ENCODE data around the gene ZNF444. TPM values are rescaled to one million over a fixed set of nuclear protein-coding genes. Genes with fewer than 3 reads are reported as not detected.
"Not testable (repeated sequence)": the region's sequence is repeated elsewhere in the genome, so short reads cannot be mapped to it uniquely, and the experiment has no call there.

ZNF444 gene
- polyA plus RNA-seq, 1 donor (not counting 4 experiments of a cell fraction or from before 2014, with no cell fraction given) = 9.1 TPM

DNA sequence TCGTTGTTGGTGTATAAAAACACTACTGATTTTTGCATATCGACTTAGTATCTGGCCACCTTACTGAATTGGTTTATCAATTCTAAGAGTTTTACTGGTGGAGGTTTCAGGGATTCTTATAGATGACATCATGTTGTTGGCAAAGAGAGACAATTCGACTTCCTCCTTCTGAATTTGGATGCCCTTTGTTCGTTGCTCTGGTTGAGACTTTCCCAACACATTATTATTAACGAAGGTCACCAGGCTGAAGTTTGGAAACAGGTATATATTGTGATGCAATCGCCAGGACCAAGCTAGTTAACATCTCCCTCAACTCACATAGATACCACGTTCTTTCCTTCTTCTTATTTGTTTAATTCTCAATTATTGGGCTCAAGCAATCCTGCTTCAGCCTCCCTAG lies 58.6 kb downstream of the ZNF444 start:
- Histone ChIP-seq H3K4me1 (ENCODE audit: control insufficient read depth, extremely low read depth, insufficient read depth, low read length) (no peaks in the 10 kb centered on the region), H3K27ac (ENCODE audit: control insufficient read depth, insufficient read depth, low read length) (no peak overlapping the region), H3K79me2 (ENCODE audit: control insufficient read depth, insufficient read depth, low read length) (no peaks in the 10 kb centered on the region), H4K20me1 (ENCODE audit: control insufficient read depth, extremely low read depth, insufficient read depth, low read length) (no peaks in the 10 kb centered on the region), H3K9ac (ENCODE audit: control insufficient read depth, extremely low read depth, insufficient read depth, low read length) (no peak overlapping the region), H3K4me3 (ENCODE audit: control insufficient read depth in 2 of 3, extremely low read depth in 1 of 3, insufficient read depth in 2 of 3, low read depth in 1 of 3, low read length in 3 of 3) (no peak overlapping the region), H3K36me3 (ENCODE audit: control insufficient read depth in 2 of 2, extremely low read depth in 1 of 2, insufficient read depth in 2 of 2, low read length in 2 of 2) (no peaks in the 10 kb centered on the region), H3K4me2 (ENCODE audit: control insufficient read depth, extremely low read depth, insufficient read depth, low read depth, low read length) (no peak overlapping the region), H3K27me3 (ENCODE audit: control insufficient read depth, extremely low read depth, insufficient read depth, low read length) (no peaks in the 10 kb centered on the region), H3K9me1 (ENCODE audit: control insufficient read depth, extremely low read depth, insufficient read depth, low read length) (no peaks in the 10 kb centered on the region), H2AFZ (ENCODE audit: control insufficient read depth, low read length) (no peak overlapping the region), H3K9me3 (ENCODE audit: control insufficient read depth, low read depth, low read length) (no peaks in the 10 kb centered on the region)
- no peak for FAIRE-seq
- TF ChIP-seq, protein P1, sequence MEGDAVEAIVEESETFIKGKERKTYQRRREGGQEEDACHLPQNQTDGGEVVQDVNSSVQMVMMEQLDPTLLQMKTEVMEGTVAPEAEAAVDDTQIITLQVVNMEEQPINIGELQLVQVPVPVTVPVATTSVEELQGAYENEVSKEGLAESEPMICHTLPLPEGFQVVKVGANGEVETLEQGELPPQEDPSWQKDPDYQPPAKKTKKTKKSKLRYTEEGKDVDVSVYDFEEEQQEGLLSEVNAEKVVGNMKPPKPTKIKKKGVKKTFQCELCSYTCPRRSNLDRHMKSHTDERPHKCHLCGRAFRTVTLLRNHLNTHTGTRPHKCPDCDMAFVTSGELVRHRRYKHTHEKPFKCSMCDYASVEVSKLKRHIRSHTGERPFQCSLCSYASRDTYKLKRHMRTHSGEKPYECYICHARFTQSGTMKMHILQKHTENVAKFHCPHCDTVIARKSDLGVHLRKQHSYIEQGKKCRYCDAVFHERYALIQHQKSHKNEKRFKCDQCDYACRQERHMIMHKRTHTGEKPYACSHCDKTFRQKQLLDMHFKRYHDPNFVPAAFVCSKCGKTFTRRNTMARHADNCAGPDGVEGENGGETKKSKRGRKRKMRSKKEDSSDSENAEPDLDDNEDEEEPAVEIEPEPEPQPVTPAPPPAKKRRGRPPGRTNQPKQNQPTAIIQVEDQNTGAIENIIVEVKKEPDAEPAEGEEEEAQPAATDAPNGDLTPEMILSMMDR (optimal IDR thresholded peaks at IDR 0.05 in 1 of 3, IDR thresholded peaks at IDR 0.05 in 1 of 3, conservative IDR thresholded peaks at IDR 0.05 in 1 of 3; ENCODE audit: extremely low read depth in 1 of 3, insufficient read depth in 2 of 3, low read length in 3 of 3) = no peak
- no peak for TF ChIP-seq EZH2 (IDR thresholded peaks at IDR 0.05; ENCODE audit: low read length)
- no peak for DNase-seq (ENCODE audit: low read depth, low spot score)
- dilution Hi-C loops (cut with MboI; ENCODE audit: extremely low pct_ligation_motif_present, low sequenced_read_pairs) = no loop called here

DNA sequence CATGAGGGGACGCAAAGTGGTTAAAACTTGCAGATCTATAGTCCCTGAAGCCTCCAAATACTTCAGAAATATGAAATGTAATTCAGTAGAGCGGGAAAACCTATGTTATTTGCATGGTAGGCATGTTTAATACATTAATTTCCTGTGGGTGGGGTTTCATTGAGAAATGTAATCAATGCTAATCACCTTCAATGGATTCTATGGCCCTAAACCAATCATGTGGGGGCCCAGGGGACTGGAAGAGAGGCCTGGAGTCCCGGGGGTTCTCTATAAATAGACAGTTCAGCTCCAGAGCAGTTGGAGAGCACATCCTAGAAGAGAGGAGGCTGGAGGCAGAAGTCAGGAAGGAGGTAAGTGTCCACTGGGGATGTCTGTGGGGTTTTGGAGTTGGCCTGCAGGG lies 60.9 kb downstream of the ZNF444 start, which contains the start of gene ZSCAN5C:
Gene ZSCAN5C, plus strand, starts transcription at position 301 of the 400 bp plus-strand sequence. CDS start 3,641 bp downstream, outside the sequence.
- no peak within 1 kb of the TSS for H3K27ac ChIP-seq (ENCODE audit: control insufficient read depth, insufficient read depth, low read length)
- no peaks in the 10 kb centered on the region for H3K36me3 ChIP-seq (ENCODE audit: control insufficient read depth in 2 of 2, extremely low read depth in 1 of 2, insufficient read depth in 2 of 2, low read length in 2 of 2)
- H3K9ac ChIP-seq (ENCODE audit: control insufficient read depth, extremely low read depth, insufficient read depth, low read length) = no peak within 1 kb of the TSS
- no peak within 1 kb of the TSS for H2AFZ ChIP-seq (ENCODE audit: control insufficient read depth, low read length)
- no peaks in the 10 kb centered on the region for H3K4me1 ChIP-seq (ENCODE audit: control insufficient read depth, extremely low read depth, insufficient read depth, low read length)
- H3K79me2 ChIP-seq (ENCODE audit: control insufficient read depth, insufficient read depth, low read length) = no peaks in the 10 kb centered on the region
- H4K20me1 ChIP-seq (ENCODE audit: control insufficient read depth, extremely low read depth, insufficient read depth, low read length) = no peaks in the 10 kb centered on the region
- TF ChIP-seq, protein P1 (optimal IDR thresholded peaks at IDR 0.05 in 1 of 3, IDR thresholded peaks at IDR 0.05 in 1 of 3, conservative IDR thresholded peaks at IDR 0.05 in 1 of 3; ENCODE audit: extremely low read depth in 1 of 3, insufficient read depth in 2 of 3, low read length in 3 of 3) = no peak
- no peak for TF ChIP-seq EZH2 (IDR thresholded peaks at IDR 0.05; ENCODE audit: low read length)
- no peaks in the 10 kb centered on the region for H3K27me3 ChIP-seq (ENCODE audit: control insufficient read depth, extremely low read depth, insufficient read depth, low read length)
- FAIRE-seq (no peak), DNase-seq (ENCODE audit: low read depth, low spot score) (no peak)
- H3K4me2 ChIP-seq (ENCODE audit: control insufficient read depth, extremely low read depth, insufficient read depth, low read depth, low read length) = no peak within 1 kb of the TSS
- dilution Hi-C loops (cut with MboI; ENCODE audit: extremely low pct_ligation_motif_present, low sequenced_read_pairs) = no loop called here
- H3K9me3 ChIP-seq (ENCODE audit: control insufficient read depth, low read depth, low read length) = no peaks in the 10 kb centered on the region
- H3K9me1 ChIP-seq (ENCODE audit: control insufficient read depth, extremely low read depth, insufficient read depth, low read length) = no peaks in the 10 kb centered on the region
- no peak within 1 kb of the TSS for H3K4me3 ChIP-seq (ENCODE audit: control insufficient read depth in 2 of 3, extremely low read depth in 1 of 3, insufficient read depth in 2 of 3, low read depth in 1 of 3, low read length in 3 of 3)

DNA sequence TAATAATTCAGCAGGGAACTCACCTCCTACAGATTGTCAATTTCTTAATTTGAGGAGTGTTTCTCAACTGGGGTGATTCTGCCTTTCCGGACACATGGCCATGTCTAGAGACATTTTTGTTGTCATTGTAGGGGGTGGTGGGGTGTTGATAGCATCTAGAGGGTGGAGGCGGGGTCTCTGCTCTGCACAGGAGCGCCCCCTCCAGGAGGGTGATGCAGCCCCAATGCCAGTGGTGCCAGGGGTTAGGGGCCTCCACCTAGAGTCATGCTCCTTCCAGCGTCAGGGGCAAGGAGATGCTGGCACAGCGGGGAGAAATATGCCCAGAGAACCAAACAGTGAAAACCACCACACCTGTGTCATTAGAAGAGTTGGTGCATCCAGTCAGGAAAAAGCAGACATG lies 66.5 kb downstream of the ZNF444 start:
- H3K36me3 ChIP-seq (ENCODE audit: control insufficient read depth in 2 of 2, extremely low read depth in 1 of 2, insufficient read depth in 2 of 2, low read length in 2 of 2); DNase-seq (ENCODE audit: low read depth, low spot score); H3K4me3 ChIP-seq (ENCODE audit: control insufficient read depth in 2 of 3, extremely low read depth in 1 of 3, insufficient read depth in 2 of 3, low read depth in 1 of 3, low read length in 3 of 3); H3K4me1 ChIP-seq (ENCODE audit: control insufficient read depth, extremely low read depth, insufficient read depth, low read length); H4K20me1 ChIP-seq (ENCODE audit: control insufficient read depth, extremely low read depth, insufficient read depth, low read length); H3K9me1 ChIP-seq (ENCODE audit: control insufficient read depth, extremely low read depth, insufficient read depth, low read length); FAIRE-seq; H3K4me2 ChIP-seq (ENCODE audit: control insufficient read depth, extremely low read depth, insufficient read depth, low read depth, low read length); dilution Hi-C loops (cut with MboI; ENCODE audit: extremely low pct_ligation_motif_present, low sequenced_read_pairs); H3K9me3 ChIP-seq (ENCODE audit: control insufficient read depth, low read depth, low read length); H2AFZ ChIP-seq (ENCODE audit: control insufficient read depth, low read length); H3K27me3 ChIP-seq (ENCODE audit: control insufficient read depth, extremely low read depth, insufficient read depth, low read length); H3K9ac ChIP-seq (ENCODE audit: control insufficient read depth, extremely low read depth, insufficient read depth, low read length); H3K79me2 ChIP-seq (ENCODE audit: control insufficient read depth, insufficient read depth, low read length); H3K27ac ChIP-seq (ENCODE audit: control insufficient read depth, insufficient read depth, low read length): not testable (repeated sequence)

All from keratinocyte (primary cell).